ENCODE measurements around the gene ATG5.
"Not testable (repeated sequence)": the region's sequence is repeated elsewhere in the genome, so short reads cannot be mapped to it uniquely, and the experiment has no call there.

Gene ATG5

GRCh38 chr6:106152476-106152875 lies 173.1 kb downstream of the ATG5 start:
- DNase-seq: not testable (repeated sequence)

GRCh38 chr6:106149472-106150069 lies 176.0 kb downstream of the ATG5 start:
- no peak for DNase-seq

GRCh38 chr6:106147476-106147875 lies 178.1 kb downstream of the ATG5 start:
- no peak for DNase-seq

- DNase-seq: no peak
These were observed 178.7 kb downstream of the ATG5 start for GRCh38 chr6:106146852-106147351.

GRCh38 chr6:106145741-106146227 lies 179.8 kb downstream of the ATG5 start:
- no peak for DNase-seq

- no peak for DNase-seq
These were observed 180.4 kb downstream of the ATG5 start for GRCh38 chr6:106145144-106145543.

- DNase-seq: no peak
These were observed 181.9 kb downstream of the ATG5 start for GRCh38 chr6:106143665-106144064.

GRCh38 chr6:106142876-106143431 lies 182.6 kb downstream of the ATG5 start:
- no peak for DNase-seq

- DNase-seq: peak; percentile 53
These were observed 183.9 kb downstream of the ATG5 start for GRCh38 chr6:106141441-106142237.

GRCh38 chr6:106138151-106138550 lies 187.4 kb downstream of the ATG5 start:
- DNase-seq: no peak

- DNase-seq: no peak
These were observed 188.7 kb downstream of the ATG5 start for GRCh38 chr6:106136845-106137244.

- no peak for DNase-seq
These were observed 189.5 kb downstream of the ATG5 start for GRCh38 chr6:106135911-106136571.

- no peak for DNase-seq
These were observed 190.5 kb downstream of the ATG5 start for GRCh38 chr6:106134906-106135634.
